Activated CD4-positive, alpha-beta memory T cell treated with anti-CD3 and anti-CD28 coated beads for 36 hours (primary cell): Measurements from ENCODE around the gene GSTT2B. TPM values are rescaled to one million over a fixed set of nuclear protein-coding genes. Genes with fewer than 3 reads are reported as not detected.
"Not testable (repeated sequence)": the region's sequence is repeated elsewhere in the genome, so short reads cannot be mapped to it uniquely, and the experiment has no call there.

ENCODE experiments used
- CTCF ChIA-PET: fragments of 350-600 bp; sonication (Branson Sonifier 250); formaldehyde crosslinking; loops from one replicate; lab custom pipeline; 2021; ENCODE audit warnings: antibody characterized with exemption, inconsistent platforms; lab: Charles Lee
- POLR2A ChIA-PET: fragments of 350-600 bp; sonication (Branson Sonifier 250); formaldehyde crosslinking; loops from one replicate; lab custom pipeline; 2021; ENCODE audit warnings: antibody characterized with exemption; lab: Charles Lee
- DNase-seq: peaks from one replicate; pipeline ENCODE4 v3.0.0-alpha.2; 2020
- H3K27ac Mint-ChIP-seq: one replicate; pipeline ENCODE4 v1.8.0; 2021; ENCODE audit warnings: mixed read lengths
- H3K27me3 Mint-ChIP-seq: one replicate; pipeline ENCODE4 v1.8.0; 2021; ENCODE audit warnings: mixed read lengths
- H3K36me3 Mint-ChIP-seq: one replicate; pipeline ENCODE4 v1.8.0; 2021; ENCODE audit warnings: mixed read lengths
- H3K4me1 Mint-ChIP-seq: one replicate; pipeline ENCODE4 v1.8.0; 2021; ENCODE audit warnings: low read depth, mixed read lengths
- H3K4me3 Mint-ChIP-seq: one replicate; pipeline ENCODE4 v1.8.0; 2021; ENCODE audit warnings: mild to moderate bottlenecking, mixed read lengths
- H3K9me3 Mint-ChIP-seq: one replicate; pipeline ENCODE4 v1.8.0; 2021; ENCODE audit warnings: mixed read lengths
- intact Hi-C: fragments of 100-400 bp; cut with micrococcal nuclease; formaldehyde crosslinking; loops from one replicate; pipeline ENCODE4 v1.15.1; 2023
- total RNA-seq, 2 experiments: library from RNA; stranded (reverse); gene quantifications; one replicate each; pipeline ENCODE4 v1.2.3, GENCODE V29; 2021

The GSTT2B gene
- total RNA-seq, 2 experiments from 2014 or later: 0.33 TPM; not detected in 1

GRCh38 chr22:23954193-23954990, 6.6 kb downstream of the GSTT2B start:
- DNase-seq, intact Hi-C loops, H3K27ac Mint-ChIP-seq, POLR2A ChIA-PET, H3K36me3 Mint-ChIP-seq, H3K9me3 Mint-ChIP-seq, H3K4me1 Mint-ChIP-seq, H3K4me3 Mint-ChIP-seq, H3K27me3 Mint-ChIP-seq, CTCF ChIA-PET: not testable (repeated sequence)

- H3K4me3 Mint-ChIP-seq, DNase-seq, CTCF ChIA-PET, intact Hi-C loops, H3K27me3 Mint-ChIP-seq, H3K36me3 Mint-ChIP-seq, H3K4me1 Mint-ChIP-seq, H3K9me3 Mint-ChIP-seq, H3K27ac Mint-ChIP-seq, POLR2A ChIA-PET: not testable (repeated sequence)
These were observed 7.5 kb downstream of the GSTT2B start for GRCh38 chr22:23953485-23953884.

- CTCF ChIA-PET, H3K4me1 Mint-ChIP-seq, DNase-seq, H3K27me3 Mint-ChIP-seq, POLR2A ChIA-PET, H3K9me3 Mint-ChIP-seq, H3K4me3 Mint-ChIP-seq, H3K36me3 Mint-ChIP-seq, intact Hi-C loops, H3K27ac Mint-ChIP-seq: not testable (repeated sequence)
These were observed 8.1 kb downstream of the GSTT2B start for GRCh38 chr22:23952794-23953405.

GRCh38 chr22:23951383-23951782, 9.6 kb downstream of the GSTT2B start:
- intact Hi-C loops, POLR2A ChIA-PET, H3K27me3 Mint-ChIP-seq, H3K9me3 Mint-ChIP-seq, DNase-seq, H3K36me3 Mint-ChIP-seq, H3K27ac Mint-ChIP-seq, H3K4me1 Mint-ChIP-seq, H3K4me3 Mint-ChIP-seq: not testable (repeated sequence)
- CTCF ChIA-PET: interaction anchor here (0.5 kb wide), 1 partner anchor 281 kb away, joined by 3 read pairs; no protein-coding TSS in a partner anchor

- DNase-seq, H3K27me3 Mint-ChIP-seq, H3K4me3 Mint-ChIP-seq, POLR2A ChIA-PET, H3K36me3 Mint-ChIP-seq, intact Hi-C loops, CTCF ChIA-PET, H3K4me1 Mint-ChIP-seq, H3K9me3 Mint-ChIP-seq, H3K27ac Mint-ChIP-seq: not testable (repeated sequence)
These were observed 11.2 kb downstream of the GSTT2B start for GRCh38 chr22:23949764-23950163.

GRCh38 chr22:23947391-23947790, 13.6 kb downstream of the GSTT2B start:
- H3K27ac Mint-ChIP-seq, H3K27me3 Mint-ChIP-seq, H3K9me3 Mint-ChIP-seq, H3K36me3 Mint-ChIP-seq, DNase-seq, H3K4me1 Mint-ChIP-seq, CTCF ChIA-PET, intact Hi-C loops, H3K4me3 Mint-ChIP-seq, POLR2A ChIA-PET: not testable (repeated sequence)

- CTCF ChIA-PET, DNase-seq, H3K4me3 Mint-ChIP-seq, H3K36me3 Mint-ChIP-seq, H3K27ac Mint-ChIP-seq, H3K27me3 Mint-ChIP-seq, H3K4me1 Mint-ChIP-seq, H3K9me3 Mint-ChIP-seq, intact Hi-C loops, POLR2A ChIA-PET: not testable (repeated sequence)
These were observed 20.8 kb downstream of the GSTT2B start for GRCh38 chr22:23940166-23940565.

- no peak for DNase-seq
- H3K9me3 Mint-ChIP-seq: no peaks in the 10 kb centered on the region
- no peaks in the 10 kb centered on the region for H3K36me3 Mint-ChIP-seq
- no peaks in the 10 kb centered on the region for H3K27me3 Mint-ChIP-seq
- ChIA-PET CTCF (no interaction called here), POLR2A (no interaction called here)
- H3K27ac Mint-ChIP-seq: no peak overlapping the region
- no peaks in the 10 kb centered on the region for H3K4me1 Mint-ChIP-seq
- no peak overlapping the region for H3K4me3 Mint-ChIP-seq
- intact Hi-C loops: no loop called here
These were observed 22.0 kb downstream of the GSTT2B start for GRCh38 chr22:23939017-23939357.

GRCh38 chr22:23938328-23939016, 22.5 kb downstream of the GSTT2B start:
- no peak overlapping the region for H3K4me3 Mint-ChIP-seq
- ChIA-PET POLR2A (no interaction called here), CTCF (no interaction called here)
- no peaks in the 10 kb centered on the region for H3K27me3 Mint-ChIP-seq
- no peaks in the 10 kb centered on the region for H3K4me1 Mint-ChIP-seq
- no peak overlapping the region for H3K27ac Mint-ChIP-seq
- intact Hi-C loops: no loop called here
- no peaks in the 10 kb centered on the region for H3K9me3 Mint-ChIP-seq
- H3K36me3 Mint-ChIP-seq: no peaks in the 10 kb centered on the region
- no peak for DNase-seq

- H3K36me3 Mint-ChIP-seq: peaks cover 35% of the 10 kb centered on the region
- no peaks in the 10 kb centered on the region for H3K27me3 Mint-ChIP-seq
- no peak overlapping the region for H3K4me3 Mint-ChIP-seq
- H3K4me1 Mint-ChIP-seq: no peaks in the 10 kb centered on the region
- POLR2A ChIA-PET: no interaction called here
- CTCF ChIA-PET: interaction anchor here (0.7 kb wide), 1 partner anchor 249 kb away, joined by 3 read pairs; no protein-coding TSS in a partner anchor
- no peak overlapping the region for H3K27ac Mint-ChIP-seq
- no peak for DNase-seq
- intact Hi-C loops: no loop called here
- H3K9me3 Mint-ChIP-seq: peaks cover 19% of the 10 kb centered on the region
These were observed 34.4 kb downstream of the GSTT2B start for GRCh38 chr22:23926561-23926960.

- ChIA-PET POLR2A (interaction anchor here (0.7 kb wide), 1 partner anchor 501 kb away, joined by 5 read pairs; no protein-coding TSS in a partner anchor), CTCF (no interaction called here)
- Mint-ChIP-seq H3K36me3 (peaks cover 30% of the 10 kb centered on the region), H3K27me3 (no peaks in the 10 kb centered on the region), H3K27ac (no peak overlapping the region), H3K9me3 (peaks cover 14% of the 10 kb centered on the region), H3K4me1 (no peaks in the 10 kb centered on the region), H3K4me3 (no peak overlapping the region)
- DNase-seq: no peak
- intact Hi-C loops: no loop called here
These were observed 35.9 kb downstream of the GSTT2B start for GRCh38 chr22:23925020-23925606.

- ChIA-PET POLR2A (no interaction called here), CTCF (no interaction called here)
- H3K4me3 Mint-ChIP-seq: no peak overlapping the region
- H3K27me3 Mint-ChIP-seq: no peaks in the 10 kb centered on the region
- H3K9me3 Mint-ChIP-seq: peaks cover 14% of the 10 kb centered on the region
- H3K27ac Mint-ChIP-seq: no peak overlapping the region
- DNase-seq: no peak
- peaks cover 28% of the 10 kb centered on the region for H3K36me3 Mint-ChIP-seq
- intact Hi-C loops: no loop called here
- H3K4me1 Mint-ChIP-seq: no peaks in the 10 kb centered on the region
These were observed 38.1 kb downstream of the GSTT2B start for GRCh38 chr22:23922921-23923320.
